ENCODE results near the gene DHRS12. TPM values are rescaled to one million over a fixed set of nuclear protein-coding genes. Genes with fewer than 3 reads are reported as not detected.

DHRS12 gene
- total RNA-seq, 1 experiment from 2014 or later = 2.6 TPM

DNA sequence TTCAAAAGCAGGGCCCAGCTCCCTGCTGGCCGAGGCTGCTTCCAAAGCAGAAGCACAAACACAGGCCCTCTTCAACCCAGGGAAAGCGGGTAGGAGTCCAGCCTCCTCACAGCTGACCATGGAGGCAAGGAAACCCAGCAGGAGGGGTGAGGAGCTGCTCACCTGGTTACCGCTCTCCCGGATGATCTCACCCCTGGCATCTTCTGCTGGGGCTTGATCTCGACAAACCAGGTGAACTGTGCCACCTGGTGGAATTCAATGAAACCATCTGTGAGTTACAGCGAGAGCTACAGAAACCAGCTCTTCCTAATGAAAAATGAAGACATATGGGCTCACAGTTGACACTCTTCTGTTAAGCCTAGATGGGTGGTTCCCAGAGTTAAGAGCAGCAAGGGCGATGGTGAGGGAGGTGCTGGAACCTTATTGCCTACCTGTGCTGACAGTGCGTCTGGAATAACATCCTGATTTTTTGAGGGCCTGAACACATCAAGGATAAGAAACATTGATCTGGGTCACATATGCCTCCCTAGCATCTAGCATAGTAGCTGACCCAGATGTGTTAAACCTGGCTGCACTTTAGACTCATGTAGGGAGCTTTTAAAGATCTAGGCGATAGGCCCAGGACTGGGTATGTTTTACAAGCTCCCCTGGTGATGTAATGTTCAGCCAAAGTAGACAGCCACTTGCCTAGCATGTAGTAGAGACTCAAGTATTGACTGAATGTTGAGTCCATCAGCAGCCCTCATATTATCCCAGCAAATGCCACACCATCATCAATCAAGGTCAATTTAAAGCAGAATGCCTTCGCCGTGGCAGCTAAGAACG lies 6.1 kb downstream of the DHRS12 start:
- Histone ChIP-seq H4K20me1 (ENCODE audit: low read length) (no peaks in the 10 kb centered on the region), H3K4me3 (ENCODE audit: low read length) (no peak overlapping the region), H3K27ac (ENCODE audit: low read length) (no peak overlapping the region), H2AFZ (ENCODE audit: low read length) (no peak overlapping the region), H3F3A (ENCODE audit: low read length, unreplicated experiment) (no peaks in the 10 kb centered on the region), H3K79me2 (ENCODE audit: low read length) (no peaks in the 10 kb centered on the region), H3K9me2 (replicated peaks; ENCODE audit: low read length) (no peaks in the 10 kb centered on the region), H3K4me2 (ENCODE audit: low read length) (no peak overlapping the region), H3K9ac (ENCODE audit: low read length) (no peak overlapping the region), H3K27me3 (ENCODE audit: low read length) (no peaks in the 10 kb centered on the region), H3K36me3 (ENCODE audit: low read depth, low read length) (no peaks in the 10 kb centered on the region), H3K9me3 (ENCODE audit: low read length) (no peaks in the 10 kb centered on the region), H3K4me1 (ENCODE audit: insufficient read depth, low read length) (peaks cover 29% of the 10 kb centered on the region)
- no peak for TF ChIP-seq EZH2 (IDR thresholded peaks at IDR 0.05; ENCODE audit: low read length, unreplicated experiment)
- TF ChIP-seq, protein P1, sequence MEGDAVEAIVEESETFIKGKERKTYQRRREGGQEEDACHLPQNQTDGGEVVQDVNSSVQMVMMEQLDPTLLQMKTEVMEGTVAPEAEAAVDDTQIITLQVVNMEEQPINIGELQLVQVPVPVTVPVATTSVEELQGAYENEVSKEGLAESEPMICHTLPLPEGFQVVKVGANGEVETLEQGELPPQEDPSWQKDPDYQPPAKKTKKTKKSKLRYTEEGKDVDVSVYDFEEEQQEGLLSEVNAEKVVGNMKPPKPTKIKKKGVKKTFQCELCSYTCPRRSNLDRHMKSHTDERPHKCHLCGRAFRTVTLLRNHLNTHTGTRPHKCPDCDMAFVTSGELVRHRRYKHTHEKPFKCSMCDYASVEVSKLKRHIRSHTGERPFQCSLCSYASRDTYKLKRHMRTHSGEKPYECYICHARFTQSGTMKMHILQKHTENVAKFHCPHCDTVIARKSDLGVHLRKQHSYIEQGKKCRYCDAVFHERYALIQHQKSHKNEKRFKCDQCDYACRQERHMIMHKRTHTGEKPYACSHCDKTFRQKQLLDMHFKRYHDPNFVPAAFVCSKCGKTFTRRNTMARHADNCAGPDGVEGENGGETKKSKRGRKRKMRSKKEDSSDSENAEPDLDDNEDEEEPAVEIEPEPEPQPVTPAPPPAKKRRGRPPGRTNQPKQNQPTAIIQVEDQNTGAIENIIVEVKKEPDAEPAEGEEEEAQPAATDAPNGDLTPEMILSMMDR (conservative IDR thresholded peaks at IDR 0.05; ENCODE audit: low read depth, low read length) = peak; percentile 71
- ChIA-PET POLR2A (ENCODE audit: unreplicated experiment) (interaction anchor here (0.6 to 0.7 kb wide), 3 partner anchors 37 to 363 kb away, joined by 3 to 4 read pairs (median 3); no protein-coding TSS in a partner anchor), CTCF (interaction anchor here (0.6 to 1.9 kb wide), 10 partner anchors 207 to 672 kb away, joined by 3 to 19 read pairs (median 5); no protein-coding TSS in a partner anchor)
- peak; percentile 83 for DNase-seq
- ATAC-seq = peak; percentile 69
- intact Hi-C loops (cut with micrococcal nuclease) = loop anchor here (1.0 to 5.0 kb wide), 3 partner anchors 213 to 651 kb away; partner anchors contain the start of gene WDFY2
- no TSS peak for BruUV-seq (replicated peaks)

DNA sequence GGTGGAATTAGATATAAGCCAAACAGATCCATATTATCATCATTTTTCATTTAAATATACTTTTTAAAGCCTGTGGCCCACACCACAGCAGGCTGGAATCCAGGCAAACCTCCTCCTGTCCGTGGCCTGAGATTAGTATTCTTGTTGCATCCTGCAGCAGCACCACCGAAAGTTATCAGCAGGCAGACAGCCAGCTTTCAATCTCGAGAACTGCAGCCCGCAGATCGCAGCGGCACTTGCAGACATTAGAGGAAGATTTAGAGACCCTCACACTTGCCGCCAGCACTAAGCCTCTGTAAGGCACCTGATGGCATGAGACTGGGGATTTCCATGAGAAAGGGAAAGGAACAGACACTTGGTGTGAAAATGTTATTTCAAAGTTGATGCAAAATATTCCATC lies 7.4 kb downstream of the DHRS12 start:
- CTCF ChIA-PET = interaction anchor here (1.9 kb wide), 1 partner anchor 362 kb away, joined by 19 read pairs; no protein-coding TSS in a partner anchor
- no peaks in the 10 kb centered on the region for H3F3A ChIP-seq (ENCODE audit: low read length, unreplicated experiment)
- no TSS peak for BruUV-seq (replicated peaks)
- H3K79me2 ChIP-seq (ENCODE audit: low read length) = no peaks in the 10 kb centered on the region
- no peak overlapping the region for H3K9ac ChIP-seq (ENCODE audit: low read length)
- H4K20me1 ChIP-seq (ENCODE audit: low read length) = no peaks in the 10 kb centered on the region
- no peaks in the 10 kb centered on the region for H3K36me3 ChIP-seq (ENCODE audit: low read depth, low read length)
- intact Hi-C loops (cut with micrococcal nuclease) = loop anchor here (2.0 to 5.0 kb wide), 2 partner anchors 212 to 649 kb away; partner anchors contain the start of gene WDFY2
- no peak overlapping the region for H3K4me3 ChIP-seq (ENCODE audit: low read length)
- no peak overlapping the region for H2AFZ ChIP-seq (ENCODE audit: low read length)
- no peak overlapping the region for H3K27ac ChIP-seq (ENCODE audit: low read length)
- no peak for DNase-seq
- no peak for ATAC-seq
- H3K9me2 ChIP-seq (replicated peaks; ENCODE audit: low read length) = no peaks in the 10 kb centered on the region
- no peaks in the 10 kb centered on the region for H3K27me3 ChIP-seq (ENCODE audit: low read length)
- H3K4me1 ChIP-seq (ENCODE audit: insufficient read depth, low read length) = peaks cover 17% of the 10 kb centered on the region
- POLR2A ChIA-PET (ENCODE audit: unreplicated experiment) = no interaction called here
- TF ChIP-seq, protein P1 (conservative IDR thresholded peaks at IDR 0.05; ENCODE audit: low read depth, low read length) = no peak
- TF ChIP-seq EZH2phosphoT487 (IDR thresholded peaks at IDR 0.05; ENCODE audit: borderline replicate concordance, low read length) = no peak
- no peak for TF ChIP-seq EZH2 (IDR thresholded peaks at IDR 0.05; ENCODE audit: low read length, unreplicated experiment)
- H3K9me3 ChIP-seq (ENCODE audit: low read length) = no peaks in the 10 kb centered on the region
- no peak overlapping the region for H3K4me2 ChIP-seq (ENCODE audit: low read length)

DNA sequence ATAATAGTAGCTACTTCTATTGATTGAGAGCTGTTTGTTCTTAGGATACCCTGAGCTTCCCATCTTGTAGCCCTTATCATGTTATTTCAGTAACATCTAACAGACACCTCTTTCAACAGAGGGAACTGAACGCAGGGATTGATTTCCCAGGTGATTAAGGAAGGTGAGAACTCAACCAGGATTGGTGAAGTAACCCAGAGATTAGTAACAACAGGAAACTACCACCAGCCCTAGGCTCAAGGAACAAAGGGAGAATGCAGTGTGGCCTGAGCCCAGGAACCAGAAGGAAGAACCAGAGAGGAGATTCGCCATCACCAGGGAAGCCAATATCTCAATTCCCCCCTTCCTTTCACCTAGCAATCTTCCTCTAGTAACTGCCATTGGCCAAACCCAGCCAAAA lies 8.5 kb downstream of the DHRS12 start:
- intact Hi-C loops (cut with micrococcal nuclease) = loop anchor here (5.0 kb wide), 1 partner anchor 648 kb away; no protein-coding TSS in a partner anchor
- ChIA-PET CTCF (no interaction called here), POLR2A (ENCODE audit: unreplicated experiment) (no interaction called here)
- TF ChIP-seq EZH2phosphoT487 (IDR thresholded peaks at IDR 0.05; ENCODE audit: borderline replicate concordance, low read length) (no peak), EZH2 (IDR thresholded peaks at IDR 0.05; ENCODE audit: low read length, unreplicated experiment) (no peak)
- TF ChIP-seq, protein P1 (conservative IDR thresholded peaks at IDR 0.05; ENCODE audit: low read depth, low read length) = no peak
- H3K79me2 ChIP-seq (ENCODE audit: low read length) = no peaks in the 10 kb centered on the region
- no peak overlapping the region for H2AFZ ChIP-seq (ENCODE audit: low read length)
- no peak overlapping the region for H3K4me2 ChIP-seq (ENCODE audit: low read length)
- H3K4me3 ChIP-seq (ENCODE audit: low read length) = no peak overlapping the region
- H3K9ac ChIP-seq (ENCODE audit: low read length) = no peak overlapping the region
- no peak overlapping the region for H3K27ac ChIP-seq (ENCODE audit: low read length)
- H3K36me3 ChIP-seq (ENCODE audit: low read depth, low read length) = no peaks in the 10 kb centered on the region
- no peak for DNase-seq
- H3K27me3 ChIP-seq (ENCODE audit: low read length) = no peaks in the 10 kb centered on the region
- BruUV-seq (replicated peaks) = no TSS peak
- H3F3A ChIP-seq (ENCODE audit: low read length, unreplicated experiment) = no peaks in the 10 kb centered on the region
- H3K9me2 ChIP-seq (replicated peaks; ENCODE audit: low read length) = no peaks in the 10 kb centered on the region
- no peaks in the 10 kb centered on the region for H3K9me3 ChIP-seq (ENCODE audit: low read length)
- no peak for ATAC-seq
- H3K4me1 ChIP-seq (ENCODE audit: insufficient read depth, low read length) = peaks cover 15% of the 10 kb centered on the region
- H4K20me1 ChIP-seq (ENCODE audit: low read length) = no peaks in the 10 kb centered on the region
